SHP77 (cell line): ENCODE data around the gene MYO5B.

ENCODE experiments used
- DNase-seq, 2 experiments: peaks; one replicate each; lab custom pipeline; 2025; lab: John Stamatoyannopoulos, UW

The MYO5B gene

DNA sequence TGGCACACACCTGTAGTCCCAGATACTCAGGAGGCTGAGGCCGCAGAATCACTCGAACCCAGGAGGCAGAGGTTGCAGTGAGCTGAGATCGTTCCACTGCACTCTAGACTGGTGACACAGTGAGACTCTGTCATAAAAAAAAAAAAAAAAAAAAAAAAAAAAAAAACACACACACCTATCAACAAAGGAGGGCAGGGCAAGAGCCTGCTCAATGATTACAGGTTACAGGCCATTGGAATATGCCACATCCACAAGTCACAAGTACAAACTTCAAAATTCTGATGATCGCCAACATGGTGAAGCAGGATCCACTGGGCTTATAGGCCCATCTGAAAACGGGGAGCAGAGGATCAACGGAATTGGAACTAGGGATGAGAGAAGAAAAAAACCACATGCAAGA is 6.3 kb downstream of the MYO5B start:
- no peak for DNase-seq

- no peak for DNase-seq
Observed at GRCh38 chr18:50187659-50188058, 7.3 kb downstream of the MYO5B start.

DNA sequence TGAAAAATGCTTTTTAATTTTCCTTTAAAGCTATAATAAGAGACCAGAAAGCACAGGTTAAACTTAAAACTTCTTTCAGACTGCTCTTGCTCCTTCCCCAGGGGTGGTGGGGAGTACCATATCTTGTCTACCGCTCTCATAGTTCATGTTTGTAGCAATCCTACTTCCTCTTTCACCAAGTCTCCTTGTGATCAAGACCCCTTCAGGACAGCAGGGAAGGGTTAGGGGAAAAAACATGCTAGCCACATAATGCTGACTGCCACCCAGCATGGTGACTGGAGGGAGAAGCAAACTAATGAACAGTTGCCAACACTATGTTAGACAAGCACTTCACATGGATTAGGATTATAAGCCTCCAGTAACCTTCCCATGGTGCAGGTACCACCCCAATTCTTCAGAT is 8.6 kb downstream of the MYO5B start:
- DNase-seq: no peak

DNA sequence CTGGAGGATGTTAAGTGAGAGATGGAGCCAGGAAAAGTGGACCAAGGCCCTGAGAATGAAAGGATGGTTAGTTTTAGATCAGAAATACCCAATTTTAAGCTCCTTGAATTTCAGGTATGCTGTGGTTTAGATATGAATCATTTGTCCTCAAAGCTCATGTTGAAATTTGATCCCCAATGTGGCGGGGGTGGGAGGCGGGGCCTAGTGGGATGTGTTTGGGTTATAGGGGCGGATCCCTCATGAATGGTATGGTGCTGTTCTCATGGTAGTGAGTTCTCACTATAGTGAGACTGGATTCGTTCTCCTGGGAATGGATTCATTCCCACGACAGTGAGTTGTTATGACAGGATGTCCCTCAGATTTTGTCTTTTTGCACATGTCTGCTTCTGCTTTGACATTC is 11.4 kb downstream of the MYO5B start:
- DNase-seq: no peak

DNA sequence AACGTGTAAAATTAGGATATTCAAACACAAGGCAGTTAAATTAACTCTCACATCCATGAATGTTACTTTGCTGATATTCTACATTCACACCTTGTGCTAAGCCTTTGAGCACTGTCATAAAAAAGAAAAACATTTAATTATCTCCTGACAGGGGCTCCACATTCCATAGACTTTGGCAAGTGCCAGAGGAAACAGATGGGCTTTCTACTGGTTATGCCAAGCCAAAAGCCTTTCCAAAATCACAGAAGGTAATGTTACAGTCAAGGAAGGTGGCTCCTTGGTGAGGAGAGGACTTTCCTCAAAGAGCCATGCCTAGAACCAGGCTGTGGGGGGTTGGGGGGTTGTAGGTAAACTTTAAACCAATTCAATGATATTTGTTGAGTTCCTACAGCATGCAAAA is 12.4 kb downstream of the MYO5B start:
- DNase-seq: no peak

- no peak for DNase-seq
Observed at GRCh38 chr18:50181590-50181989, 13.4 kb downstream of the MYO5B start.

DNA sequence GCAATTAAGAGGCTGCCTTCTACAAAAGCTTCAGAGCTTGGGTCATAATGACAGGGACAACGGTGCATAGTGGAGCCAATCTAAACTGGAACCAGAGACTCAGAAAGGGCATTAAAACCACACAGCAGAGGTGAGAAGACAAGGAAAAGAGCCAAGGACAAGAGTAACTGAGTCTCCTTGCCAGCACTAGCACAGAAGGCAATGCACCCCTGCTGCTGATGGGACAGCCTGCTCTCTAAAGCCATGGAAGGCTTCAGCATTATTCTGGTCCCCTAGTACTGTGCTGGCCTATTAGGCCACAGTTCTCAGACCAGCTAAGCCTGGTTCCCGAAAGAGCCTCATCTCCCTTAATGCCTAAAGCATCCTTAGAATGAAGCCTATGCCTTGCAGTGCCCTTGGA is 15.5 kb downstream of the MYO5B start:
- DNase-seq: no peak

GRCh38 chr18:50177294-50177992 is 17.5 kb downstream of the MYO5B start:
- no peak for DNase-seq

DNA sequence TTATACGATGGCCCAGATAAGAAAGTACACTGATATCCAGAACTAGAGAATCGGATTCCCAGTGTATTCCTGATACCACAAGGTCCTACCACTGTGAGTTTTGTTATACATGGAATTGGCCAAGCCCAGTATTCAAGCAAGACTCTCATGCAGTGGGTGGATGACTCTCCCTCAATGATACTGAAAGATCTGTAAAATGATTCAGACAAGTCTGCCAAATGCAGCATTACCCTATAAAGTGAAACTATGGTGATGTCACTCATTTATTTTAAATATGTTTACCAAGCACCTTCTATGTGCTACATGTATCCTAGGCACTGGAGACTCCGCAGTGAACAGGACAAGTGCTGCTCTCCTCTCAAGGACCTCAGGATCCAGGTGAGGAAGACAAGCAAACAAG is 22.6 kb downstream of the MYO5B start:
- DNase-seq: no peak

GRCh38 chr18:50171406-50171805 is 23.5 kb downstream of the MYO5B start:
- no peak for DNase-seq

GRCh38 chr18:50170004-50170403 is 24.9 kb downstream of the MYO5B start:
- no peak for DNase-seq

DNA sequence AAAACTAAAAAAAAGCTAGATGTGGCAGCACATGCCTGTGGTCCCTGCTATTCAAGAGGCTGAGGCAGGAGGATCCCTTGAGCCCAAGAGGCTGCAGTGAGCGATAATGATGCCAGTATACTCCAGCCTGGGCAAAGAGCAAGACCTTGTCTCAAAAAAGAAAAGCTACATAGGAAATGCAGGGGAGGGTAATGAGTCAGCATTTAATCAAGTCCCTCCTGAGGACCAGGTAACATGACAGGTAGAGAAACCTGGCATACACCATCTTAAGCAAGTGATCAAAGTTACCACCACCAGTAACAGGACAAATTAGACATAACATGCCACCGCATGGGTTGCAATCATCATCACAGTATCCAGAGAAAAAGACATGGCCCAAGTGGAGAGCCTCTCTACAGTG is 25.8 kb downstream of the MYO5B start:
- DNase-seq: no peak

- no peak for DNase-seq
Observed at GRCh38 chr18:50167966-50168365, 27.0 kb downstream of the MYO5B start.

GRCh38 chr18:50166901-50167300 is 28.0 kb downstream of the MYO5B start:
- no peak for DNase-seq

GRCh38 chr18:50163505-50163904 is 31.4 kb downstream of the MYO5B start:
- no peak for DNase-seq

DNA sequence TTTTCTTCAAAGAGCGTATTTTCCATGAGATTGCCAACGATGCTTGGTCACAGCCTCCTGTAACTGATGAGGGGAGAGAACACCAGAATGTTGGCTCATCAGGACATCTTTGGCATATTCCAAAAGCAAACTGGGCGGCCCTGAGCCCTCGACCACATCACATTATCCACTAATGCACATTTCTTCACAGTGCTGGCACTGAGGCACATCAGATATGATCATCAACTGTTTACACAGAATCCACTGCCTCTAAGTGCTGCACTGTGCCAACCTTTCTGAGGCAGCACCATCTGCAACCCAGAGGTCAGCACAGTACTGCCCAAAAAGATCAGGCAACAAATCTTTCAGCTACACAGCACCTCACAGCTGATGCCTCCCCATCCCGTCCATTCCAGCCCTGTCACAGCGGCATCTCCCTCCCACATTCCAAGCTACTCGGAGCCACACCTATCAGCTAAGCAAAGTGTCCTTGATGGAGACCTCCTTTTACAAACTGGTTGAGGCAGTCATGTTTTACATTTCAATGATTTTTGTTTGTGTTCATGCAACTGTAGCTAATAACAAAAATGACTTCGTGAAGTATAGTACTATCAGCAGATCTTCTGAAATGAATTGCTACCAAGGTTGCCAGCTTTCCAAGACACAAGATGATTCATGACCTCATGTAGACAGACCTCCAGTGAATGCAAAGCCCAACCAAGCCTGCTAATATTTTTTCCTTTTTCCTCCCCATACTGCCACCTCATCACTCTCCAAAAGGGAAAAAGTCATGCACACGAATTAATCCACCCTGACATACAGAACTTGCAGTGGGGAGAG is 32.3 kb downstream of the MYO5B start:
- no peak for DNase-seq

DNA sequence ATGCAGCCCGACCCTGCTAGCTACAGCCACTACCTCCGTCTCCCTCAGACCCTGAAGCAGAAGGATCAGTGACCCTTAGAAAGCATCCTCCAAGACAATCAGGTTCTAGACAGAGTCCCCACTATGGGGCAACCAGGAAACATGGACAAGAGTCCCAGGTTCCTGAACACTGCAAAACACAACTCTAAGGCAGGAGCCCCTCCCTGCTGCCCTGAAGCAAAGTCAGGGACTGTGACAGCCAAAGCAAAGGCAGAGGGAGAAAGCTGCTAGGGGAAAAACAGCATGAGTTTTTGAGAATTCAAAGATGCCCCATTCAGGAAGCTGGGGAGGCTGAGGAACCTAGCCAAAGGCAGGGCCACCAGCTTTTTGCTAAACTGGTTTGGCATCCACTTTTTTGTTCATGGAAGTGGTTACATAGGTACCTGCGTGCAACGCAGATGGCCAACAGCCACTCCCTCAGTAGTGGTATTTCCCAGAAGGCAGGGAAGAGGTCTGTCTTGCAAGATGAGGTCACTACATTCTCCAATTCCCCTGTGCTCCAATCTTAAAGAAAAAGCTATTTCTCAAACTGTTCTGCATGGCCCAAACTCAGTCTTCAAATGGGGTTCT is 33.2 kb downstream of the MYO5B start:
- DNase-seq: no peak

DNA sequence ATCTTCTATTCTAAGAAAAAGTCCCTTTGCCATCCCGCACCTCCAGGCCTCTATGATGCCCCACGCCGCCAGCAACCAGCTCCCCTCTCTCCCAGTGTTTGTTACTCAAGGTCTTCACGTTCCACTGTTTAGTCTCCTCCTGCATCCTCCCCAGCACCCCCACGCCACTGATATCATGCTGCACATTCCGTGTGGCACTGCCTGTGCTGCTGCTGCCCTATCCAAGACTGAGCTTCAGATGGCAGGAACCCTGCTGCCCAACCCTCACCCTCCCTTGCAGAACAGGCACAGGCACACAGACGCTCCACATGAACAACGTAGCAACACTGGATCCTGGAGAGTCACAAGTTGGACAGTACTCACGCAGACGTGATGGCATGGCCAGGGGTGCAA is 35.3 kb downstream of the MYO5B start:
- no peak for DNase-seq

- no peak for DNase-seq
Observed at GRCh38 chr18:50158866-50159653, 35.9 kb downstream of the MYO5B start.

DNA sequence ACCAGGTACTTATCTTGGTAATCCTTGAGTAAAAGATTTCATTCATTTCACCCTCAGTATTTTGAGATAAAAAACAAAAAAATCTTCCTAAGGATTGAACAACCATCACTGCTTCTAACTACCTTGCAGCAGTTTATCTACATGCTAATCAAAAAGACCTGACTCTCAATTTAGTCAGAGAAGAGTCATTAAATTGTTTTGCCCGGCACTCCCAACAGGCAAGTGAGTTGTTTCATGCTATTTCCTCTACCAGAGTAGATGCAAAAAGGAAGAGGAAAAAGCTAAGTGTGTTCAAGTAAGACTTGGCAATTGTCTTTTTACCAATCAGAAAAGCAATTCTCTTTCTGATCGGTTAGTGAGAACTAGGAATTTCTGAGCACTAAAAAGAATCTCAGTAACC is 39.5 kb downstream of the MYO5B start:
- no peak for DNase-seq

- DNase-seq: no peak
Observed at GRCh38 chr18:50154420-50154819, 40.5 kb downstream of the MYO5B start.

- no peak for DNase-seq
Observed at GRCh38 chr18:50152900-50153299, 42.0 kb downstream of the MYO5B start.
